HCT116 (cell line): ENCODE data around the gene PHACTR1. TPM values are rescaled to one million over a fixed set of nuclear protein-coding genes. Genes with fewer than 3 reads are reported as not detected.

Experiments
- ATAC-seq: fragments of 200-7000 bp; cut with Tn5 transposase; 2 replicates; pipeline ENCODE4 v1.9.1; 2020; ENCODE audit warnings: mild to moderate bottlenecking, moderate library complexity
- BruUV-seq: library from RNA; stranded (reverse); fragments of 400-500 nt; replicated peaks from 2 replicates; lab custom pipeline; 2021; lab: Mats Ljungman, UMichigan
- CTCF ChIA-PET: fragments of 300-600 bp; sonication (Branson Sonifier 250); formaldehyde crosslinking; loops from one replicate; lab custom pipeline; 2021; ENCODE audit warnings: antibody characterized with exemption; lab: Charles Lee
- POLR2A ChIA-PET: fragments of 300-600, 350-600 bp; sonication (Branson Sonifier 250); formaldehyde crosslinking; loops from one replicate; lab custom pipeline; 2021; ENCODE audit warnings: antibody characterized with exemption; lab: Charles Lee
- RAD21 ChIA-PET, 2 experiments: fragments of 300-600 bp; sonication (Branson Sonifier 250); formaldehyde crosslinking; loops; one replicate each; lab custom pipeline; 2023; ENCODE audit warnings: low total read pairs in 2 of 2; ENCODE audit not compliant: uncharacterized antibody in 2 of 2, unreplicated experiment in 2 of 2, low non-redundant PET in 1 of 2; lab: Charles Lee
- DNase-seq: peaks from one replicate; pipeline ENCODE4 v3.0.0-alpha.2; 2010; ENCODE audit warnings: low read depth, low spot score
- H2AFZ ChIP-seq: fragments of 200-600 bp; shearing (Covaris generic), sonication (generic); 2 replicates; pipeline ENCODE4 v1.6.1; 2017; ENCODE audit warnings: low read depth, mixed run types, mixed read lengths, antibody characterized with exemption, low read length; ENCODE audit not compliant: poor library complexity, severe bottlenecking
- H3K27ac ChIP-seq: 2 replicates; pipeline ENCODE4 v1.5.1; 2012; ENCODE audit warnings: low read depth, low read length
- H3K27me3 ChIP-seq: fragments of 200-600 bp; sonication (generic); 2 replicates; pipeline ENCODE4 v1.6.1; 2016; ENCODE audit warnings: mixed run types, low read length, mixed read lengths; ENCODE audit not compliant: insufficient read depth
- H3K36me3 ChIP-seq, 2 experiments: fragments of 200-500 bp in 1 of 2; fragments of 200-600 bp in 1 of 2; sonication (Bioruptor generic) in 1 of 2; sonication (generic) in 1 of 2; 2 replicates each; pipeline versions ENCODE4 v1.5.1 to v1.6.1; 2014 to 2016; ENCODE audit warnings: low read length in 2 of 2, inconsistent platforms in 1 of 2, mixed read lengths in 1 of 2, mixed run types in 1 of 2; ENCODE audit not compliant: insufficient read depth in 2 of 2, control insufficient read depth in 1 of 2
- H3K4me1 ChIP-seq, 2 experiments: fragments of 200-600 bp in 1 of 2; sonication (generic) in 1 of 2; 2 replicates each; pipeline versions ENCODE4 v1.5.1 to v1.6.1; 2012 to 2017; ENCODE audit warnings: low read length in 2 of 2, inconsistent platforms in 1 of 2, mild to moderate bottlenecking in 1 of 2, mixed read lengths in 1 of 2, mixed run types in 1 of 2, moderate library complexity in 1 of 2; ENCODE audit not compliant: insufficient read depth in 2 of 2, control insufficient read depth in 1 of 2
- H3K4me2 ChIP-seq: fragments of 200-600 bp; sonication (generic); 2 replicates; pipeline ENCODE4 v1.6.1; 2017; ENCODE audit warnings: mixed run types, low read length, mixed read lengths
- H3K4me3 ChIP-seq, 2 experiments: fragments of 200-600 bp in 1 of 2; sonication (generic) in 1 of 2; replicated peaks in 1 of 2; 2 replicates each; pipeline ENCODE4 v1.5.1; 2011 to 2016; ENCODE audit warnings: low read length in 2 of 2, control low read depth in 1 of 2, low read depth in 1 of 2, mild to moderate bottlenecking in 1 of 2, mixed read lengths in 1 of 2, mixed run types in 1 of 2
- H3K79me2 ChIP-seq: fragments of 200-600 bp; sonication (generic); 2 replicates; pipeline ENCODE4 v1.6.1; 2017; ENCODE audit warnings: mild to moderate bottlenecking, mixed run types, low read length, moderate library complexity, mixed read lengths; ENCODE audit not compliant: insufficient read depth
- H3K9ac ChIP-seq: fragments of 200-600 bp; sonication (generic); 2 replicates; pipeline ENCODE4 v1.6.1; 2016; ENCODE audit warnings: low read length, mixed read lengths
- H3K9me2 ChIP-seq: fragments of 200-600 bp; sonication (generic), shearing (Covaris generic); 2 replicates; pipeline ENCODE4 v1.6.1; 2017; ENCODE audit warnings: mixed run types, mild to moderate bottlenecking, moderate library complexity; ENCODE audit not compliant: insufficient read depth
- H3K9me3 ChIP-seq, 2 experiments: fragments of 200-500 bp in 1 of 2; fragments of 200-600 bp in 1 of 2; sonication (Bioruptor generic) in 1 of 2; sonication (generic) in 1 of 2; 2 replicates each; pipeline ENCODE4 v1.6.1; 2014 to 2017; ENCODE audit warnings: low read length in 2 of 2, mixed read lengths in 2 of 2, inconsistent platforms in 1 of 2, low read depth in 1 of 2, mild to moderate bottlenecking in 1 of 2, mixed run types in 1 of 2, moderate library complexity in 1 of 2; ENCODE audit not compliant: control insufficient read depth in 1 of 2, insufficient read depth in 1 of 2
- H4K20me1 ChIP-seq: fragments of 200-600 bp; sonication (generic), shearing (Covaris generic); 2 replicates; pipeline ENCODE4 v1.6.1; 2017; ENCODE audit warnings: mixed run types, mild to moderate bottlenecking, moderate library complexity; ENCODE audit not compliant: insufficient read depth
- CBX3 ChIP-seq: IDR thresholded peaks from 2 replicates; pipeline ENCODE4 v1.6.1; 2012; ENCODE audit warnings: low read depth
- CTCF ChIP-seq, 3 experiments: fragments of 200-600 bp in 1 of 3; sonication (generic) in 1 of 3; IDR thresholded peaks in 2 of 3; conservative IDR thresholded peaks in 1 of 3; 2 replicates each; pipeline ENCODE4 v1.5.1; 2012 to 2017; ENCODE audit warnings: low read depth in 2 of 3, low read length in 2 of 3, antibody characterized with exemption in 1 of 3, borderline replicate concordance in 1 of 3, control low read depth in 1 of 3, mild to moderate bottlenecking in 1 of 3, mixed read lengths in 1 of 3, mixed run types in 1 of 3, moderate library complexity in 1 of 3; ENCODE audit not compliant: insufficient read depth in 1 of 3
- EGR1 ChIP-seq: IDR thresholded peaks from 2 replicates; pipeline ENCODE4 v1.6.1; 2012; ENCODE audit warnings: low read depth
- EZH2 ChIP-seq: fragments of 200-600 bp; sonication (generic); IDR thresholded peaks from 2 replicates; pipeline ENCODE4 v1.6.1; 2017; ENCODE audit warnings: antibody characterized with exemption, mixed run types
- FOSL1 ChIP-seq: IDR thresholded peaks from 2 replicates; pipeline ENCODE4 v1.6.1; 2012; ENCODE audit warnings: low read depth
- MAX ChIP-seq: IDR thresholded peaks from 2 replicates; pipeline ENCODE4 v1.6.1; 2012
- POLR2AphosphoS5 ChIP-seq: IDR thresholded peaks from 2 replicates; pipeline ENCODE4 v1.6.1; 2011; ENCODE audit warnings: mild to moderate bottlenecking, low read depth, low read length, moderate library complexity
- RAD21 ChIP-seq: IDR thresholded peaks from 2 replicates; pipeline ENCODE4 v1.6.1; 2012; ENCODE audit warnings: low read depth, mild to moderate bottlenecking
- REST ChIP-seq: IDR thresholded peaks from 2 replicates; pipeline ENCODE4 v1.6.1; 2012; ENCODE audit warnings: low read depth
- SP1 ChIP-seq: IDR thresholded peaks from 2 replicates; pipeline ENCODE4 v1.6.1; 2012; ENCODE audit warnings: low read depth
- YY1 ChIP-seq: IDR thresholded peaks from 2 replicates; pipeline ENCODE4 v1.6.1; 2011; ENCODE audit warnings: low read length, low read depth, moderate library complexity, mild to moderate bottlenecking; ENCODE audit not compliant: insufficient replicate concordance; ENCODE audit errors: extremely low read depth
- ZFX ChIP-seq: fragments of 450-650 bp; IDR thresholded peaks from 2 replicates; pipeline ENCODE4 v1.6.1; 2017
- ZNF274 ChIP-seq: fragments of 200-500 bp; sonication (Bioruptor generic); IDR thresholded peaks from 2 replicates; pipeline ENCODE4 v1.6.1; 2014; ENCODE audit warnings: mild to moderate bottlenecking, low read depth, low read length, inconsistent platforms
- intact Hi-C: fragments of 100-400 bp; cut with micrococcal nuclease; formaldehyde crosslinking; loops from 2 replicates; pipeline ENCODE4 v1.10.0; 2022
- total RNA-seq: library from RNA; stranded (reverse); gene quantifications from one replicate; pipeline ENCODE4 v1.2.1, GENCODE V29; 2021; ENCODE audit not compliant: unreplicated experiment
- TF ChIP-seq, protein P1 (sequence below): IDR thresholded peaks from 2 replicates; pipeline ENCODE4 v1.6.1; 2011; ENCODE audit warnings: mild to moderate bottlenecking, low read length, moderate library complexity; ENCODE audit not compliant: insufficient replicate concordance; ENCODE audit errors: extremely low read depth
- TF ChIP-seq, protein P2 (sequence below): IDR thresholded peaks from 2 replicates; pipeline ENCODE4 v1.6.1; 2012

PHACTR1 gene
- total RNA-seq, 1 experiment from 2014 or later: 0.17 TPM

DNA sequence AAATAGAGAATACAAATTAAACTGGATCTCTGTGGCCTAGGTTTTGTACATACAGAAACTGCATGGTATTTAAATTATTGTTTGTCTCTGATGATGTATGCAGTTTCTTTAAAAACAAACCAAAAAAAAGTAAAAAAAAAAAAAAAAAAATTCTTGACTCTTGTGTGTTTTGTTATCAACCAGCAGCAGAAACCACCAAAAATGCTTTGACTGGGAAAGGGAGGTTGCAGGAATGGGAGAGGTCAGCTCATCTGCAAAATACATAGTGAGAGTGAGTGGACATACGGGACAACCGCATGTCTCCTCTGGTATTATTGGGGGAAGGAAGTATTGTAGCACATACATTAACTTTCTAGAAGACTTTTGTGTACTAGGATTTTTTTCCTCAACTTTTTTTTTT is 573.8 kb downstream of the PHACTR1 start:
- H4K20me1 ChIP-seq: no peaks in the 10 kb centered on the region
- intact Hi-C loops: no loop called here
- no peak overlapping the region for H3K4me3 ChIP-seq
- no peaks in the 10 kb centered on the region for H3K36me3 ChIP-seq
- no peak for ATAC-seq
- no peak for TF ChIP-seq FOSL1
- TF ChIP-seq, protein P1, sequence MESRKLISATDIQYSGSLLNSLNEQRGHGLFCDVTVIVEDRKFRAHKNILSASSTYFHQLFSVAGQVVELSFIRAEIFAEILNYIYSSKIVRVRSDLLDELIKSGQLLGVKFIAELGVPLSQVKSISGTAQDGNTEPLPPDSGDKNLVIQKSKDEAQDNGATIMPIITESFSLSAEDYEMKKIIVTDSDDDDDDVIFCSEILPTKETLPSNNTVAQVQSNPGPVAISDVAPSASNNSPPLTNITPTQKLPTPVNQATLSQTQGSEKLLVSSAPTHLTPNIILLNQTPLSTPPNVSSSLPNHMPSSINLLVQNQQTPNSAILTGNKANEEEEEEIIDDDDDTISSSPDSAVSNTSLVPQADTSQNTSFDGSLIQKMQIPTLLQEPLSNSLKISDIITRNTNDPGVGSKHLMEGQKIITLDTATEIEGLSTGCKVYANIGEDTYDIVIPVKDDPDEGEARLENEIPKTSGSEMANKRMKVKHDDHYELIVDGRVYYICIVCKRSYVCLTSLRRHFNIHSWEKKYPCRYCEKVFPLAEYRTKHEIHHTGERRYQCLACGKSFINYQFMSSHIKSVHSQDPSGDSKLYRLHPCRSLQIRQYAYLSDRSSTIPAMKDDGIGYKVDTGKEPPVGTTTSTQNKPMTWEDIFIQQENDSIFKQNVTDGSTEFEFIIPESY: no peak
- no peak for TF ChIP-seq EZH2
- no peak for TF ChIP-seq ZFX
- no peak for TF ChIP-seq RAD21
- no peak for TF ChIP-seq MAX
- TF ChIP-seq REST: no peak
- TF ChIP-seq YY1: no peak
- no peak for TF ChIP-seq CTCF (IDR thresholded peaks at IDR 0.05 in 2 of 3, conservative IDR thresholded peaks at IDR 0.05 in 1 of 3; ENCODE audit: borderline replicate concordance in 1 of 3, insufficient read depth in 1 of 3, low read depth in 2 of 3, low read length in 2 of 3)
- TF ChIP-seq EGR1: no peak
- TF ChIP-seq, protein P2, sequence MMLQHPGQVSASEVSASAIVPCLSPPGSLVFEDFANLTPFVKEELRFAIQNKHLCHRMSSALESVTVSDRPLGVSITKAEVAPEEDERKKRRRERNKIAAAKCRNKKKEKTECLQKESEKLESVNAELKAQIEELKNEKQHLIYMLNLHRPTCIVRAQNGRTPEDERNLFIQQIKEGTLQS: no peak
- no peak for TF ChIP-seq SP1
- no peak for TF ChIP-seq ZNF274
- TF ChIP-seq CBX3: no peak
- no peak for TF ChIP-seq POLR2AphosphoS5
- H2AFZ ChIP-seq: no peak overlapping the region
- RAD21 ChIA-PET: no interaction called here
- no TSS peak for BruUV-seq
- POLR2A ChIA-PET: no interaction called here
- no peak for DNase-seq
- H3K79me2 ChIP-seq: no peaks in the 10 kb centered on the region
- no peaks in the 10 kb centered on the region for H3K27me3 ChIP-seq
- H3K9ac ChIP-seq: no peak overlapping the region
- no peak overlapping the region for H3K4me2 ChIP-seq
- peaks cover 0 to 4% of the 10 kb centered on the region in 2 experiments; a peak in 1 of 4 replicates for H3K9me3 ChIP-seq
- no peaks in the 10 kb centered on the region for H3K9me2 ChIP-seq
- no peak overlapping the region for H3K27ac ChIP-seq
- CTCF ChIA-PET: no interaction called here
- no peaks in the 10 kb centered on the region for H3K4me1 ChIP-seq
